GM18511 (cell line): ENCODE results near the gene DECR2.
"Not testable (repeated sequence)": the region's sequence is repeated elsewhere in the genome, so short reads cannot be mapped to it uniquely, and the experiment has no call there.

Experiments
- ATAC-seq: cut with Tn5 transposase; IDR thresholded peaks from one replicate; pipeline ENCODE4 v1.9.1; 2021; ENCODE audit warnings: mild to moderate bottlenecking, moderate library complexity; ENCODE audit not compliant: unreplicated experiment

The DECR2 gene

DNA sequence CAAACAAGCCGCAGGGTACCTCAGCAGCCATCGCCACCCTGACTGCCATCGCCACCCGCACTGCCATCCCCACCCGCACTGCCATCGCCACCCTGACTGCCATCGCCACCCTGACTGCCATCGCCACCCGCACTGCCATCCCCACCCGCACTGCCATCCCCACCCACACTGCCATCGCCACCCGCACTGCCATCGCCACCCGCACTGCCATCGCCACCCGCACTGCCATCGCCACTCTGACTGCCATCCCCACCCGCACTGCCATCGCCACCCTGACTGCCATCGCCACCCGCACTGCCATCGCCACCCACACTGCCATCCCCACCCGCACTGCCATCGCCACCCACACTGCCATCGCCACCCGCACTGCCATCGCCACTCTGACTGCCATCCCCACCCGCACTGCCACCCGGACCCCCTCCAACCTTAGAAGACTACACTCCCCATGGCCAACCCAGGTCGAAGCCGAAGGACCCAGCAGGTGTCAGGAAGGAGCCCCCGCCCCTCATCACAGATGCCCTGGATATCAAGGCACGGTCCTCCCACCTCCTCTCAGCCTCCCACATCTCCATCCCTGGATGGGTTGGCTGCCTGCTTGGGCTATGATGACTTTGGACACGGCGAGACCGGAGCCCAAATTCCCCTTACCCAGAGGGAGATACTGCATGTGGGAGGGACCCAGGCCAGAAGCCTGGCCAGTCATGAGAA lies 23.4 kb upstream of the DECR2 start:
- not testable (repeated sequence) for ATAC-seq

DNA sequence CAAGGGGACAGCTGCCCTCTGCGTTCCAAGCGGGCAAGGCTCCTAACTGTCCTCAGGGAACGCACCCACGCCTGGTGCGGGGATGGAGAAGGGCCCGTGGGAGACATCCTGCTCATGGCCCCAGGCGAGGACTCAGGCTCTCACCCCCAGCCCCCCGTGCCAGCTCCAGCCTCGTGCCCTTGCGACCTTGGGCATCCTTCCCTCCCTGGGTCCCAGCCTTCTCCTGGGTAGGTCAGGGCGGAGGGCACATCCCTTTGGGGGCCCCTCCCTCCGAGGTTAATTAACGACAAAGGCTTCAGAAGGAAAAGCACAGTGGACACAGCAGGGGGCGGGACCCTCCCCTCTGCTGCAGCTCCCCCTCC lies 22.9 kb upstream of the DECR2 start:
- ATAC-seq, result no peak

DNA sequence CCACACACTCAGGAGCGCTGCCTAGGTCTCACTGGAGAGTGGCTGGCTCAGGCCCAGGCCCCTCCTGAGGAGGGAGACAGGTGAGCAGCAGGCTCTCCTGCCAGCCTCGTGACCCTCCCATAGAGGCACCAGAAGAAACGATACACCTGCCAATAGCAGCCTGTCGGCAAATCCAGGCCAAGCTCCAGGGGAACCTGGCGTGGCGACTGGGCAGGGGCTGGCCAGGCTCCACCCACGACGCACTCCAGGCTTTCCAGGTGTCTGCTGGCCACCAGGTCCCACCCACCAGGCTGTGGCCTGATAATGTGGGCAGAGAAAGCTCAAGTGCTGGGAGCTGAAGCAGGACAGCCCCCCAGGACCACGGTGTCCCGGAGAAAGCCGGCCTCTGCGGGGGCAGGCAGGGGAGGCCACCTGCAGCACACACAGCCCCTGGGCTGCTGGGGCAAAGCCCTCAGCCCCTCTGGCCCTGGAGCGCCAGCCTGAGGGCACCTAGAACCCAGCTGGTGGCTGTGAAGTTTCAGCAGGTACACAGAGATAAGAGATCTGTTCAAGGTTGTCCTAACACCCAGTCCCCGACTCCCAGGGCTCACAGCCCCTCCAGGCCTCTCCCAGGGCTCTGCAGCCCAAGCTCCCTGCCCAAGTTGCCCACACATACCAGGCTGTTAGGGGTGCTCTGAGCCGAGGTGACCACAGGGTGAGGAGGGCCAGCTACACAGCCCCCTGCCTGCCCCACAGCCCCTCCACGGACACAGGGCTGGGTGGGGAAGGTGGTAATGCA lies 22.3 kb upstream of the DECR2 start:
- ATAC-seq, result no peak

DNA sequence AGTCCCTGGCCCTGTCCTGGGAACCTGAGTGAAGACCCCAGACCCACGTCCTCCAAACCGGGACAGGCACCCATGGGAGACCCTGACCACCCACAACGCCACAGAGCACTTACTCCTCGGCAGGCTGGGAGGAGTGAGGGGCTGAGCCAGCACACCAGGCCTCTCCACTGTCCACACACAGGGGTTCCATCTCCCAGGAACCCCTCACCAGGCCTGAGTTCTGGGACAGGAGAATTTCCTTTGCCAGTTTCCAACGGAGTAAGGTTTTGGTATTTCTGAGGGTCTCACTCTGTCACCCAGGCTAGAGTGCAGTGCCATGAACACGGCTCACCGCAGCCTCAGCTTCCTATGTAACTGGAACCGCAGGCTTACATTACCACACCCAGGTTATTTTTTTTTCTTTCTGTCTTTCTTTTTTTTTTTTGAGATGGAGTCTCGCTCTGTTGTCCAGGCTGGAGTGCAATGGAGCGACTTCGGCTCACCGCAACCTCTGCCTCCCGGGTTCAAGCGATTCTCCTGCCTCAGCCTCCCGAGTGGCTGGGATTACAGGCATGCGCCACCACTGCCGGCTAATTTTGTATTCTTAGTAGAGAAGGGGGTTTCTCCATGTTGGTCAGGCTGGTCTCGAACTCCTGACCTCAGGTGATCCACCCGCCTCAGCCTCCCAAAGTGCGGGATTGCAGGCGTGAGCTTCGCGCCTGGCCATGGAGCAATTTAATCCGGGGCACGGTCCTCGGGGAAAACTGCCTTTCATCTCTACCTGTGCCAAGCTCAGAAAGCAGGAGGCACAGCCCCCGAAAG lies 21.5 kb upstream of the DECR2 start:
- no peak for ATAC-seq

DNA sequence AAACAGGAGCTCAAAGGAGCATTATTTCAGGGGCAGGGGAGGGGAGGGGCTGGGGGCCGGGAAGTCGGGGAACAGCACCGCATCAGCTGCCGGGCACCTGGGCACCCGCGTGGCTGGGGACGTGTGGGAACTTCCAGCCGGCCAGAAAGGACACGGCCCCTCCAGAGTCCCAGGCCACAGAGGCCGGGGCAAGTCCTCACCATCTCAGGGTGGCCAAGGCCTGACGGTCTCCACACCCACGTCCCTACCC lies 21.0 kb upstream of the DECR2 start:
- ATAC-seq, result peak; percentile 2

DNA sequence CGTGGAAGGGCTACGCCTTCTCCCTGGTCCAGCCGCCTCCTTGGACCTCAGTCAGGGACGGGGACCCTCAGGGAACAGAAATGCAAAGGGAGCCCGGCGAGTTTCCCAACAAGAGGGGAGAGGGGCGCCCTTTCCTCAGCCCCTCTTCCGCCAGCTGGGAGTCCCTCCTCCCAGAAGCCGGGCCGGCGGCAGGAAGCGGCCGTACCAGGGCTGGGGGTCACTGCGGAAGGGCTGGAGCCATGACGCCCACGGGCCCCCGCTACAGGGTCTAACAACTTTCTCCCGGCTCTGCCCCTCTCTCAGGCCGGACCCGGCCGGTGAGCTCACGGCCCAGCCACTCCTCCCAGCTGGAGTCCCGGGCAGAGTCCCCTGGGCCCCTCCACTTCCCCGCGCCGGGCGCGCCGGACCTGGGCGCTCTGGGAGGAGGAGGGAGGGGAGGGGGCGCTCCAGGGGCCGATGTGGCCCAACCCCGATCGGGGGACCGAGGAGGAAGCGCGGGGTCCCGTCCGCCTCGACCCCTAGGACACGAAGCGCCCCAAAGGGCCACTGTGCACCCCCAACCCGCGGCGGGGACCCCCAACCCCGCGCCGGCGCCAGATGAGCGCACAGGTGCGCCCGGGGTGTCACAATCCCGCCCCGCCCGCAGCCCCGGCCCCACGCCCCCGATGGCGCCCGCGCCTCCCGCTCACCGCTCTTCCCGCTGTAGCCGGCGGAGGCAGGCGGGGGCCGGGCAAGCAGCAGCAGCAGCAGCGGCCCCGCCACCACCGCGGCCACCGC lies 20.5 kb upstream of the DECR2 start:
- peak; percentile 24 for ATAC-seq

DNA sequence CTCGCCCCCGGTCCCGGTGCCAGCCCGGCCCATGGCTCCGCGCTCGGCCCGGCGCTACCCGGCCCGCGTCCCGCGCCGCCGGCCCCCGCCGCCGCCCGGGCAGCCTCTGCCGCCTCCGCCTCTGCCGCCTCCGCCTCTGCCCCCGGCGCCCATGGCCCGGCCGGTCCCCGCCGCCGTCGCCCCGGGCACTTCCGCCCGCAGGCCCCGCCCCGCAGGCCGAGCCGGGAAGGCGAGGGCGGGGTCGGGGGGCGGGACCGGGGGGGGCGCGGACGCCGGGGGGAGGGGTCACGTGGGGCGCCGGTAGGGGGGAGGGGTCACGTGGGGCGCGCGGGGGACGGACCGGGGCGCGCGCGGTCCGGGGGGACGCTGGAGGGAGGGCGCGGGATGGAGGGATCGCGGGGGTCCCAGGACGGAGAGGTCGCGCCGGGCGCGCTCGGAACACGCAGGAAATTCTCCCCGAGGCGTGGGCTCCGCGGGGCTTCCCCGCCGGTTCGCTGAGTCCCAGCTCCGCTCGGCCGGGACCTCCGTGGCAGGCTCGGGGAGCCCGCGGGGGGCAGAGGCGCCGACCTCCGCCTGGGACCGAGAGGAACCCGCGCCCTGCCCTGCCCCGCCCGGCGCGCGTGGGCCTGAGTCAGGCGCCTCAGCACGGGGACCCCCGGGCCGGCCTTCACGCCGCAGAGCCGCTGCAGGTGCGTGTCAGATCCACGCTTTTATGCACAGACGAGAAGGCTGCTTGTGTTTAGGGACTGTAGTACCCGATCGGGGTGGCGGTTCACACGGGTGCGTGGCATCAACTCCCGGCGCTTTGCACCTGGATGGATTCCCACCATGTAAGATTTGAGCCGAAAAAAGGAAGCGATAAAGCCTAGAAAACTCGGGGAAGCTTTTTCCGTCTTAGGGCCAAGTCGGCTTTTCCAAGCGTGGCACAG lies 19.6 kb upstream of the DECR2 start, which contains the start of gene PGAP6:
Gene PGAP6, minus strand, starts transcription at position 190 of the 929 bp plus-strand sequence. Its CDS starts 157 bp downstream, at position 33.
- ATAC-seq, result peak; percentile 58

DNA sequence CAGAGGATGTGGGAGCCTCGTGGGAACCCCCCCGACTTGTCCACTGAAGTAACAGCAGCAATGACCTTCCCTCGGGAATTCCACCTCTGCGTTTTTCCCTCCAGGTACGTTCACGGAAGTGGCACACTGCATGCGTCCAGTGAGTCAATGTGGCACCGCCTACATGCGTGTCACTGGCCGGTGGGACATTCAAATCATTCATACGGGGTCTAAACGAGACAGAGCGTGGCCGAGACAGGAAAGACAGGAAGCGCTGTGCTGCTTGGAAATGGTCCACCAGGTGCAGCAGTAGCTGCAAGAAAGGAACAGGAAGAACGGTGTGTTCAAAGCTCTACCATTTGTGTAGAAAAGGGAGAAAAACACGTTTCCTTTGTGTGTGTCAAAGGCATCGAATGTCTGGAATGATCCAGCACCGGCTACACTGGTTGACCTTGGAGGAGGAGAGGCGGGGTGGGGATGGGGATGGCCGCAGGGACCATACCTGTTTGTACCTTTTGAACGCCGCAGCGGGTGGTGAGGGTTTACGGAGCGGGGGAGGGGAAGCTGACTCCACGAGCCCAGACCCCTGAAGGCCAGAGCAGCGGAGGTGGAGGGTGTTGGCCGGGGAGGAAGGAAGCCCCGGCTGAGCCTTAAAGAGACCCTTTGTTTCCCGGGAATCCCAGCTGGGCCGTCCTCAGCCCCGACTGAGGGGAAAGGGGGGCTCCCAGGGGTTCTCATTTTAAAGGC lies 18.2 kb upstream of the DECR2 start:
- no peak for ATAC-seq

DNA sequence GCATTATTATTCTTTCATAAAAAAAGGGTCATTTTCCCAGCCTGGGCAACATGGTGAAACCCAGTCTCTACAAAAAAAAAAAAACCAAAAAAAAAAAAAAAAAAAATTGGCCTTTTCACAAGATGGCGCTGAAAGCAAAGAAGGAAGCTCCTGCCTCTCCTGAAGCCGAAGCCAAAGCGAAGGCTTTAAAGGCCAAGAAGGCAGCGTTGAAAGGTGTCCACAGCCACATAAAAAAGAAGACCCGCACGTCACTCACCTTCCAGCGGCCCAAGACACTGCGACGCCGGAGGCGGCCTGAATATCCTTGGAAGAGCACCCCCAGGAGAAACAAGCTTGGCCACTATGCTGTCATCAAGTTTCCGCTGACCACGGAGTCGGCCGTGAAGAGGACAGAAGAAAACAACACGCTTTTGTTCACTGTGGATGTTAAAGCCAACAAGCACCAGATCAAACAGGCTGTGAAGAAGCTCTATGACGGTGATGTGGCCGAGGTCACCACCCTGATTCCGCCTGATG lies 15.0 kb upstream of the DECR2 start:
- ATAC-seq, result no peak

DNA sequence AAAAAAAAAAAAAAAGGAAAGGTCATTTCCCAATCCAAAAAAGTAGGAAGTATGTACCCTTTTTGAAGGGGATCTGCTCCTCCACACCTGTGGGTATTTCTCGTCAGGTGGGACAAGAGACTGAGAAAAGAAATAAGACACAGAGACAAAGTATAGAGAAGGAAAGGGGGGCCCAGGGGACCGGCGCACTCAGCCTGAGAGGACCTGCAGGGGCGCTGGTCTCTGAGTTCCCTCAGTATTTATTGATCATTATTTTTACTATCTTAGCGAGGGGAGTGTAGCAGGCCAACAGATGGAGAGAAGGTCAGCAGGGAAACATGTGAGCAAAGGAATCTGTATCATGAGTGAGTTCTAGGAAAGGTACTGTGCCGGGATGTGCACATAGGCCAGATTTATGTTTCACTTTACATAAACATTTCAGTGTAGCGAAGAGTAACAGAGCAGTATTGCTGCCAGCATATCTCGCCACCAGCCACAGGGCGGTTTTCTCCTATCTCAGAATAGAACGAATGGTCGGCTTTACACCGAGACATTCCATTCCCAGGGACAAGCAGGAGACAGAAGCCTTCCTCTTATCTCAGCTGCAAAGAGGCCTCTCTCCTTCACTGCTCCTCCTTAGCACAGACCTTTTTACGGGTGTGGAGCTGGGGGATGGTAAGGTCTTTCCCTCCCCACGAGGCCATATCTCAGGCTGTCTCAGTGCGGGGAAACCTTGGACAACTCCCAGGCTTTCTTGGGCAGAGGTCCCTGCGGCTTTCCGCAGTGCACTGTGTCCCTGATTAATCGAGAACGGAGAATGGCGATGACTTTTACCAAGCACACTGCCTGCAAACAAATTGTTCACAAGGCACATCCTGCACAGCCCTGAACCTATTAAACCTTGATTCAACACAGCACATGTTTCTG lies 13.7 kb upstream of the DECR2 start:
- ATAC-seq, result not testable (repeated sequence)

DNA sequence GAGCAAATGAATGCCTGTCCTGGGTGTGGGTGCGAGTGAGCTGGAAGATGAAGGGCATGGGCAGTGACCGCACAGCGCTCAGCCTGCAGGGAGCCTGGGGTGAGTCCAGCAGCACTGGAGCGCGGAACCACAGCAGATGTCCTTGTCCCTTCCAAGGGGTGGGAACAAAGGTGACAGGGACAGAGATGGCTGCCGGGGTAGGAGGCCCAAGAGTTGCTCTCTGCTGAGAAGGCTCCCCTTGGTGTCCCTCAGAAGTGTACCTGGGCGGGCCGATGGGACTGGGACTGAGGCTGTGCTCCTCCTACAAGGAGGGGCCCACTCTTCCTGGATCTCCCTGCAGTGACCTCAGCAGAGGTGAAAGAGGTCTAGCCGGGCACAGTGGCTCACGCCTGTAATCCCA lies 12.3 kb upstream of the DECR2 start:
- ATAC-seq, result no peak

DNA sequence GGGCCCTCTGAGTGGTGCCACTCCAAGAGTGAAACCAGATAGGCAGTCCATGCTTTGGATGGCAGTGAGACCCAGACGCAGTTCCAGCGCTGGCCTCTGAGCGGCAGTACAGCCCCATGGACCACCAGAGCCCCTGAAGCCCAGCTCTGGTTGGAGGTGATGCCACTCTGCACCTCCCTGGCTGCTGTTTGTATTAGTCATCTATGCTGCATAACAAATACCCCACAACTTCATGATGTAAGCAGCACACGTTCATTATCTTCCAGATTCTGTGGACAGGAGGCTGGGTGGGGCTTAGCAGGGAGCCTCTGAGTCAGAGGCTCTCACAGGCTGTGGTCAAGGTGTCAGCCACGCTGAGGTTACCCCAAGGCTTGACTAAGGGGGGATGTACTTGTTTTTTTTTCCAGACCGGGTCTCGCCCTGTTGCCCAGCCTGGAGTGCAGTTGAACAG lies 9.8 kb upstream of the DECR2 start:
- no peak for ATAC-seq

DNA sequence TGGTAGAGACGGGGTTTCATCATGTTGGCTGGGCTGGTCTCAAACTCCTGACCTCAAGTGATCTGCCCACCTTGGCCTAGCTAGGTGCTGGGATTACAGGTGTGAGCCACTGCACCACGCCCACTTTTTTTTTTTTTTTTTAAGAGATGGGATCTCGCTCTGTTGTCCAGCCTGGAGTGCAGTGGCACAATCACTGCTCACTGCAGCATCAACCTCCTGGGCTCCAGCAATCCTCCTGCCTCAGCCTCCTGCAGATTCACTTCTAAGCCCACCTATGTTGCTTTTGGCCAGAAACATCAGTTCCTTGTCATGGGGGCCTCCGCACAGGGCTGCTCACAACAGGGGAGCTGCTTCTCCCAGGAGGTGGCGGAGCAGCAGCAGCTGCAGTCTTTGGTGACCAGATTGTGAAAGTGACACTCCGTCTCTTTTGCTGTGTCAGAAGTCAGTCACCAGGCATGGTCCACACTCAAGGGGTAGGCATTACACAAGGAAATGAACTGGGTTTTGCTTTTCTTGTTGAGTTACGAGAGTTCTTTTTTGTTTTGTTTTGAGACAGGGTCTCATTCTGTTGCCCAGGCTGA lies 9.1 kb upstream of the DECR2 start:
- no peak for ATAC-seq

DNA sequence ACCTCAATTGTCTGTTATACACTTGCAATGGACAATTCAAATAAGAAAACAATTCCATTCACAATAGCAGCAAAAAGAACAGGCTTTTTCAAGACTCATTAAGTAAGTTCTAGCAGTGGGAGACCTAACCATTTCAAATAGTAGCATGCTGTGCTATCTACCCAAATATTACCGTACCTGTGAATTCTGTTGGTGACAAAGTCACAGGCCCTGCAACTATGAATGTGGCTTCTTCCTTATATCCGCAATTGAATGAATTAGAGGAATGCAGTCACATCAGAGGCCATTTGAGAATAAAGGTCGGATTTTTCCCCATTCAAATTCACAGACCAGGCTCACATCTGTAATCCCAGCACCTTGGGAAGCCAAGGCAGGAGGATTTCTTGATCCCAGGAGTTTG lies 5.5 kb upstream of the DECR2 start:
- no peak for ATAC-seq

DNA sequence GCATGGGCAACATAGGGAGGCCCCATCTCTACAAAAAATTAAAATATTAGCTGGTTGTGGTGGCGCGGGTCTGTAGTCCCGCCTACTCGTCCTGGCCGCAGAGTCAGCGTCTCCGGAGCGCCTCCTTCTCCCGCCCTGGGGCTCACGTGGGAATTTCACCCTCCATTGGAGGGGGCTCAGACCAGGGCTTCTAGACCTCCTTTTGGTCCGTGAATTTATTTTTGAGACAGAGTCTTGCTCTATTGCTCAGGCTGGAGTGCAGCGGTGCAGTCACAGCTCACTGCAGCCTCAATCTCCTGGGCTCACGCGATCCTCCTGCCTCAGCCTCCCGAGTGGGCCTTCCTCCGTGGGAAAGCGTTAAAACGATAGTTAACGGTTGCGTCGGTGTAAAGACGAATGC lies 5.1 kb upstream of the DECR2 start:
- no peak for ATAC-seq

DNA sequence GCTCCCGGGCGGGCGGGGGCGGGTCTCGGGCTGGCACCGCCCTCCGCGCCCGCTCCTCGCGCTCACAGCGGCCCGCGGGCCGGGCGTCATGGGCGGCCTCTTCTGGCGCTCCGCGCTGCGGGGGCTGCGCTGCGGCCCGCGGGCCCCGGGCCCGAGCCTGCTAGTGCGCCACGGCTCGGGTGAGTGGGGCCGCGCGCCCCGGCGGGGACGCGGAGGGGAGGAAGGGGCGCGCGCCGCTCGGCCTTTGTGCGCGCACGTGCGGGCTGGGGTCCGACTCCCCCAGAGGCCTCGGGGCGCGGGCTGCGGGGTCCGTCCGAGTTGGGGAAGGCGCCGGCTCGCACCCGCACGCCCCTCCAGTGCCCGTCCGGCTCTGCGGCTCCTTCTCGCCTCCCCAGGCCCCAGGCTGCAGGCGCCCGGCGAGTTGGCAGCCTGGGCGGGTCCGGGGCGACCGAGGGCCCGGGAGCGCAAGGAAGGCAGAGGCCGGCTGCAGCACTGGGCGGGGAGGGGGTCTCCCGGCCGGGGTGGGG lies 4.5 kb upstream of the DECR2 start, which contains the start of gene NME4:
Gene NME4, plus strand, starts transcription at position 65 of the 527 bp plus-strand sequence. Its CDS starts 24 bp downstream, at position 89.
- no peak for ATAC-seq

DNA sequence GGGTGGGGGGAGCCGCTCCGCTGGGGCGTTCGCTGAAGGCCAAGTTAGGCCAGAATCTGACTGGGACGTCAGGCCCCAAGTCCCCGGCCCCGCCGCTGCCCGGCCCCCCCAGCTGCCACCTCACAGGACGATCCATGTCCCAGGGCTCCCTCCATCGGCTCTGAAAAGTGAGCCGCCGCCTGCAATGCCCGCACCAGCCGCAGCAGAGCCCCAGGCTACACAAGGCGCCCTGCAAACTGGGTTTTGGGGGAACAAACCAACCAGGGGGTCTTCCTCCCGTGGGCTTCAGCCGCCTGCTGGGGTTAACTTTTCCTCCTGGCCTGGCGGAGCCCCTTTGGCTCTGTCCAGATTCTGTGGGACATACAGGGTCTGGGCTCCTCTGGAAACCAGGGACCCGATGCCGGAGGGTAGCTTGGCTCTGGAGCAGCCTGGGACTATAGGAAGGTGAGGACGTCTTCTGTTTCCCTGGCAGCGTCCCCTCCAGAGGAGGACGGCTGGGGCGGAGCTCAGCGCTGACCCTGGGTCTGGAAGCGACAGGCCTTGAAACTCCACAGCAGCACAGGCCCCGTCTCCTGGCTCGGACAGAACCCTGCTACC lies 3.9 kb upstream of the DECR2 start:
- ATAC-seq, result no peak
